Pericardium fibroblast (primary cell): Measurements from ENCODE around the gene FPGT. TPM values are rescaled to one million over a fixed set of nuclear protein-coding genes. Genes with fewer than 3 reads are reported as not detected.

Experiments used
- total RNA-seq: library from RNA; depleted of rRNA; stranded (reverse); fragments of >200 nt; gene quantifications from 2 replicates; pipeline ENCODE4 v1.2.3, GENCODE V29; 2015

The FPGT gene
- total RNA-seq = 5.6 and 12.2 TPM in 2 replicates

DNA sequence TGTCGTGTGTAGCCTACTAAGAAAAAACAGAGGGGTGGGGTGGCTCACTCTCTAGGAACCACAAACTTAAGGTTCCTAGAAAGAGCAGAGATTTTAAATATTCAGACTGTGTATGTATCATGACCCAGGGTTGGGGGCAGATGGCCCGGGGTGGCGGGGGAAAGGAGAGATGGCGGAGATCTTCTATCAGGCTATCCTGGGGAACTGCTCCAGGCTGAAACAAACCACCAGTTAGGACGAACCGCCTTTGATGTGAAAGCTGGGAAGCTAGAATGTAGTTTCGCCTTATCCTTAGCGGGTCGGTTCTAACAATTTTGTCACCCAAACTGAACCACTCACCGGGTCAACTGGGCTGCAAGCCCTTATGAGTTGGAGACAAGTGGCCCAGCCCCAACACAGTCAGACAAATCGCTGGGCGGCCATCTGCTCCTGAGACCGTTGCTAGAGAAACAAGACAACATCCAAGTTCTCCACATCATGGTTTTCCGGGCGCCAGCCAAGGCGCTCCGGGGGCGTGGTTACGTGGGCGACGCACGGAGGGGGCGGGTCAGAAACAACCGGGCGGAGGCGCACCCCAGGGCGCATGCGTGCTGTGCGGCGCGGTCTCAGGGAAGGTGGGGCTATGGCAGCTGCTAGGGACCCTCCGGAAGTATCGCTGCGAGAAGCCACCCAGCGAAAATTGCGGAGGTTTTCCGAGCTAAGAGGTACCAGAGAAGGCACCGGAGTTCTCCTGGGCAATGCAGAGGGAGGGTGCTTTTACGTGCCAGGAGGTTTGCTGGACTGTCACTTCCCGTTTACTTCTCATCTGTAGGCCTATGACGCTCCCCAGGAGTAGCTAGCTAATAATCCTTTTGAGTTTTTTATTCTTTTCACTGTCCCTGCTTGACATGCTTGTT lies at the start of gene FPGT, which contains the start of gene LRRIQ3:
TSS of gene FPGT (plus strand) at position 586 of the 896 bp plus-strand sequence. CDS start at position 623, 37 bp downstream.
TSS of gene LRRIQ3 (minus strand) at position 520 of the 896 bp plus-strand sequence. CDS start 14,492 bp downstream, outside the sequence.

DNA sequence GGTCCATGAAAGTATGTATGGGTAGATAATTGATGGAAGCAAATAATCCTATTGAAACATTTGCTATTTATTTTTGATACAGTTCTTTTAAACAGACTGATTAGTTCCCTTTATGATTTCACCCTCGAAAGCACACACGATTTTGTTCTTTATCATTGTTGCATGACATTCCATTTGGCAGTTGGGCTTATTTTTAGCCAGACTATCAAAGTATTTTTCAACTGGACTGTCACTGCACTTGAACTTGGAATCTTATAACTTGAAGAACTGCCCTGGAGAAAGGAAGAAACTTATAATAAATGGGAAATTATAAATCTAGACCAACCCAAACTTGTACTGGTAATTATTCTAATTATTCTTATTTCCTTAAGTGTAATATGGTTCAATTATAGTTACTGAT lies 37.1 kb downstream of the FPGT start, which contains the start of gene TNNI3K:
TSS of gene TNNI3K (plus strand) at position 235 of the 400 bp plus-strand sequence. CDS start at position 300, 65 bp downstream.

Other genes starting within 250 kb of the FPGT start
- 0.12 and 1.9 TPM in 2 replicates for gene LRRIQ3, start 66 bp upstream of the FPGT start, total RNA-seq
- not detected in 2 replicates for gene TNNI3K, start 37.1 kb downstream of the FPGT start, total RNA-seq